ENCODE data around the gene KCNJ10. TPM values are rescaled to one million over a fixed set of nuclear protein-coding genes. Genes with fewer than 3 reads are reported as not detected.

KCNJ10 gene
- total RNA-seq (not detected), polyA plus RNA-seq (under 1 TPM in 1 of 2 donors, not detected in 1; 0.08 TPM)

GRCh38 chr1:160069460-160070231 lies at the start of gene KCNJ10:
Gene KCNJ10 (minus strand): TSS chr1:160070160. CDS start chr1:160042532, 27,628 bp downstream.
- Mint-ChIP-seq H3K36me3 (peaks cover 0 to 6% of the 10 kb centered on the region in 2 donors), H3K4me1 (peaks cover 6 to 12% (median 9%) of the 10 kb centered on the region in 4 donors)
- intact Hi-C loops (cut with micrococcal nuclease) = no loop called here

DNA sequence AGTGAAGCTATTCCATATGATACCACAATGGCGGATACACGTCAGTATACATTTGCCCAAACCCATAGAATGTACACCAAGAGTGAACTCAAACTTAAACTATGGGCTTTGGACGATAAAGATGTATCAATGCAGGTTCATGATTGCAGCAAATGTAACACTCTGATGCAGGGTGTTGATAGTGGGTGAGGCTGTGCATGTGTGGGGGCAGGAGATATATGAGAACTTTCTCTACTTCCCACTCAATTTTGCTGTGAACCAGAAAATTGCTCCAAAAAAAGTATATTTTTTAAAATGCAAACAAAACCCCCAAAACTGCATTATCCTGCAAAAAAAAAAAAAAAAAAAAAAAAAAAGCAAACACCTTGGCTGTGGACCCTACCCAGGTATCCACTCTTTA lies 49.0 kb upstream of the KCNJ10 start:
- Histone ChIP-seq H3K4me1 (ENCODE audit: insufficient read depth, low read length) (no peaks in the 10 kb centered on the region), H3K27me3 (ENCODE audit: insufficient read depth, low read length) (no peaks in the 10 kb centered on the region), H3K27ac (ENCODE audit: low read depth, low read length) (no peak overlapping the region), H3K36me3 (ENCODE audit: insufficient read depth, low read length) (no peaks in the 10 kb centered on the region), H3K9me3 (ENCODE audit: control insufficient read depth in 1 of 2, low read length in 2 of 2) (no peaks in the 10 kb centered on the region), H3K4me3 (ENCODE audit: low read length in 2 of 2) (no peak overlapping the region)
- CTCF ChIA-PET (ENCODE audit: partially characterized antibody) = interaction anchor here (1.3 kb wide), 1 partner anchor 173 kb away, joined by 3 read pairs; no protein-coding TSS in a partner anchor
- no peaks in the 10 kb centered on the region for H3K9me3 Mint-ChIP-seq
- H3K4me1 Mint-ChIP-seq = no peaks in the 10 kb centered on the region
- H3K36me3 Mint-ChIP-seq = no peaks in the 10 kb centered on the region
- POLR2A ChIA-PET (ENCODE audit: partially characterized antibody) = no interaction called here
- DNase-seq = no peak
- H3K27ac Mint-ChIP-seq = peak overlapping the region in 1 of 7 donors; percentile 7
- intact Hi-C loops (cut with micrococcal nuclease) = no loop called here
- H3K27me3 Mint-ChIP-seq = peaks cover 4 to 27% of the 10 kb centered on the region in 2 donors
- H3K4me3 Mint-ChIP-seq = no peak overlapping the region

More at GRCh38 chr1:160069460-160070231, at the start of gene KCNJ10:
- POLR2A ChIA-PET (ENCODE audit: partially characterized antibody) = no interaction called here
- Mint-ChIP-seq H3K9me3 (peaks cover 0 to 2% (median 0%) of the 10 kb centered on the region in 8 donors), H3K4me3 (peak within 1 kb of the TSS; percentile 85 to 97 (median 92)), H3K27me3 (peaks cover 25 to 44% of the 10 kb centered on the region in 2 donors), H3K27ac (peak within 1 kb of the TSS in 5 of 7 donors; percentile 53 to 86 (median 60))
- no peaks in the 10 kb centered on the region for H3K9me3 ChIP-seq (ENCODE audit: control insufficient read depth in 1 of 2, low read length in 2 of 2)
- peaks cover 15% of the 10 kb centered on the region for H3K4me1 ChIP-seq (ENCODE audit: insufficient read depth, low read length)
- no peak for DNase-seq
- H3K4me3 ChIP-seq (ENCODE audit: low read length in 2 of 2) = peak within 1 kb of the TSS in 1 of 2 donors; percentile 60
- H3K36me3 ChIP-seq (ENCODE audit: insufficient read depth, low read length) = no peaks in the 10 kb centered on the region
- CTCF ChIA-PET (ENCODE audit: partially characterized antibody) = interaction anchor here (0.9 to 3.7 kb wide), 3 partner anchors 9 to 24 kb away, joined by 3 to 18 read pairs (median 8); partner anchors contain the start of gene KCNJ9
- H3K27ac ChIP-seq (ENCODE audit: low read depth, low read length) = no peak within 1 kb of the TSS
- H3K27me3 ChIP-seq (ENCODE audit: insufficient read depth, low read length) = peaks cover 20% of the 10 kb centered on the region

GRCh38 chr1:160117709-160118183 lies 47.8 kb upstream of the KCNJ10 start:
- no peaks in the 10 kb centered on the region for H3K4me1 Mint-ChIP-seq
- POLR2A ChIA-PET (ENCODE audit: partially characterized antibody) = no interaction called here
- no peak for DNase-seq

DNA sequence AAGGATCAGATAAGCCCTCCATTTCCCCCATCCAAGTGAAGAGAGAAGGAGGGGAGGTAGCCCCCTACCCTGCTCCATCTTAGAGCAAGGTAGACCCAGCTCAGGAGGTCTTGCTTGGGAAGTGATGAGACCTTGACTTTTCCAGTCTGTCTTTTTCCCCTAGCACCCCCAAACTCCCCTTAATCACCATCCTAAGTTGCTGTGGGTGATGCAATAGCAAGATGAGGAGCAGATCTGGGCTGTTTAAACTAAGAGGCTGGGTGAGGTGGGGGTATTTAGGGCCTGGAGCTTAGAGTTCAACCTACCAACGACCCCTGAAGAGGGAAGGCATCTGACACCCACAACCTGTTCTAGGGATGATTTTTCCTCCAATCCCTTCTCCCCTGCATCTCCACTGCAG lies 47.3 kb upstream of the KCNJ10 start:
- no peak overlapping the region for H3K27ac Mint-ChIP-seq
- peaks cover 4 to 34% of the 10 kb centered on the region in 2 donors for H3K27me3 Mint-ChIP-seq
- Histone ChIP-seq H3K36me3 (ENCODE audit: insufficient read depth, low read length) (no peaks in the 10 kb centered on the region), H3K27me3 (ENCODE audit: insufficient read depth, low read length) (no peaks in the 10 kb centered on the region), H3K9me3 (ENCODE audit: control insufficient read depth in 1 of 2, low read length in 2 of 2) (no peaks in the 10 kb centered on the region), H3K27ac (ENCODE audit: low read depth, low read length) (no peak overlapping the region), H3K4me3 (ENCODE audit: low read length in 2 of 2) (no peak overlapping the region), H3K4me1 (ENCODE audit: insufficient read depth, low read length) (no peaks in the 10 kb centered on the region)
- ChIA-PET POLR2A (ENCODE audit: partially characterized antibody) (no interaction called here), CTCF (ENCODE audit: partially characterized antibody) (interaction anchor here (0.8 kb wide), 1 partner anchor 71 kb away, joined by 4 read pairs; no protein-coding TSS in a partner anchor)
- no peak for DNase-seq
- H3K4me1 Mint-ChIP-seq = no peaks in the 10 kb centered on the region
- H3K36me3 Mint-ChIP-seq = no peaks in the 10 kb centered on the region
- intact Hi-C loops (cut with micrococcal nuclease) = no loop called here
- H3K4me3 Mint-ChIP-seq = no peak overlapping the region
- H3K9me3 Mint-ChIP-seq = no peaks in the 10 kb centered on the region

More at GRCh38 chr1:160117709-160118183, 47.8 kb upstream of the KCNJ10 start:
- Histone ChIP-seq H3K36me3 (ENCODE audit: insufficient read depth, low read length) (no peaks in the 10 kb centered on the region), H3K9me3 (ENCODE audit: control insufficient read depth in 1 of 2, low read length in 2 of 2) (no peaks in the 10 kb centered on the region), H3K27ac (ENCODE audit: low read depth, low read length) (no peak overlapping the region), H3K27me3 (ENCODE audit: insufficient read depth, low read length) (no peaks in the 10 kb centered on the region), H3K4me1 (ENCODE audit: insufficient read depth, low read length) (no peaks in the 10 kb centered on the region), H3K4me3 (ENCODE audit: low read length in 2 of 2) (no peak overlapping the region)
- Mint-ChIP-seq H3K27ac (no peak overlapping the region), H3K36me3 (no peaks in the 10 kb centered on the region), H3K4me3 (no peak overlapping the region), H3K9me3 (no peaks in the 10 kb centered on the region), H3K27me3 (peaks cover 4 to 29% of the 10 kb centered on the region in 2 donors)
- intact Hi-C loops (cut with micrococcal nuclease) = no loop called here
- CTCF ChIA-PET (ENCODE audit: partially characterized antibody) = interaction anchor here (0.8 to 1.3 kb wide), 2 partner anchors 72 to 174 kb away, joined by 3 to 4 read pairs; no protein-coding TSS in a partner anchor

GRCh38 chr1:160116283-160117147 lies 46.6 kb upstream of the KCNJ10 start:
- ChIA-PET CTCF (ENCODE audit: partially characterized antibody) (no interaction called here), POLR2A (ENCODE audit: partially characterized antibody) (no interaction called here)
- intact Hi-C loops (cut with micrococcal nuclease) = no loop called here
- Histone ChIP-seq H3K4me3 (ENCODE audit: low read length in 2 of 2) (no peak overlapping the region), H3K4me1 (ENCODE audit: insufficient read depth, low read length) (no peaks in the 10 kb centered on the region), H3K9me3 (ENCODE audit: control insufficient read depth in 1 of 2, low read length in 2 of 2) (no peaks in the 10 kb centered on the region), H3K27ac (ENCODE audit: low read depth, low read length) (no peak overlapping the region), H3K36me3 (ENCODE audit: insufficient read depth, low read length) (no peaks in the 10 kb centered on the region), H3K27me3 (ENCODE audit: insufficient read depth, low read length) (no peaks in the 10 kb centered on the region)
- no peaks in the 10 kb centered on the region for H3K4me1 Mint-ChIP-seq
- H3K9me3 Mint-ChIP-seq = no peaks in the 10 kb centered on the region
- H3K27me3 Mint-ChIP-seq = peaks cover 4 to 34% of the 10 kb centered on the region in 2 donors
- no peak for DNase-seq
- H3K36me3 Mint-ChIP-seq = no peaks in the 10 kb centered on the region
- H3K27ac Mint-ChIP-seq = peak overlapping the region in 2 of 7 donors; percentile 19 to 51
- H3K4me3 Mint-ChIP-seq = no peak overlapping the region

DNA sequence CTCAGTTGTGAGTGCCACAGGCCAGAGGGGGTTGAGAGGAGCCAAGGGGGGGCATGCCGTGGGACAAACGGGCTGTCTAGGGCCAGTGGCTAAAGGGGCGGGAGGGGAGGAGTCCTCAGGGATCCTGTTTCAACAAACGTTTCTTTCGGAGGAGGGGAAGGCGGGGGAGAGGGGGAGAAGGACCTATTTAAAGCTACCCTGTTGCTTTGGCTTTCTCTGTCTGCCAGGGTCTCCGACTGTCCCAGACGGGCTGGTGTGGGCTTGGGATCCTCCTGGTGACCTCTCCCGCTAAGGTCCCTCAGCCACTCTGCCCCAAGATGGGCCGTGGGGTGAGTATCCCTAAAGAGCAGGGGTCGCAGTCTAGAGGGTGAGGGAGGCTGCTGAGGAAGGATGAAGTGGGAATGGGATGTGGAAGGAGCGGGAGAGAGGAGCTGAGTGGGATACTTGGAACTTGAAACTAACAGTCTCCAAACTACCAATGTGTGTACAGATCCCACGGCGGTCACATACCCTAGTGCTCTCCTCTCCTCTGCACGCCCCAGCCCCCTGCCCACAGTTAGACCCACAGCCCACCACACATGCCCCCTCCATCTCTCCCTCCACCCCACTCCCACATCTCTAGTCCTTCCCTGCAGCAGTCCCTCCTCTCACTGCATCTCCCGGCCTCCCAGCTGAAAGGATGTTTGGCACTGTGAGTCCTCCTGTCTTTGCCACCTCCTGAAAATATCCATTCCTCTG lies 45.8 kb upstream of the KCNJ10 start, which contains the start of gene ATP1A2:
Gene ATP1A2 (plus strand): TSS at position 215 of the 738 bp plus-strand sequence. CDS start 103 bp downstream, at position 318.
- ChIA-PET POLR2A (ENCODE audit: partially characterized antibody) (no interaction called here), CTCF (ENCODE audit: partially characterized antibody) (no interaction called here)
- intact Hi-C loops (cut with micrococcal nuclease) = no loop called here

More for the DNA sequence above, 45.8 kb upstream of the KCNJ10 start, which contains the start of gene ATP1A2:
- Histone ChIP-seq H3K27me3 (ENCODE audit: insufficient read depth, low read length) (no peaks in the 10 kb centered on the region), H3K4me1 (ENCODE audit: insufficient read depth, low read length) (no peaks in the 10 kb centered on the region), H3K36me3 (ENCODE audit: insufficient read depth, low read length) (no peaks in the 10 kb centered on the region), H3K4me3 (ENCODE audit: low read length in 2 of 2) (no peak within 1 kb of the TSS), H3K9me3 (ENCODE audit: control insufficient read depth in 1 of 2, low read length in 2 of 2) (no peaks in the 10 kb centered on the region), H3K27ac (ENCODE audit: low read depth, low read length) (no peak within 1 kb of the TSS)
- H3K27ac Mint-ChIP-seq = no peak within 1 kb of the TSS
- no peaks in the 10 kb centered on the region for H3K36me3 Mint-ChIP-seq
- no peaks in the 10 kb centered on the region for H3K9me3 Mint-ChIP-seq
- H3K27me3 Mint-ChIP-seq = peaks cover 4 to 34% of the 10 kb centered on the region in 2 donors
- no peak for DNase-seq
- H3K4me1 Mint-ChIP-seq = no peaks in the 10 kb centered on the region
- H3K4me3 Mint-ChIP-seq = no peak within 1 kb of the TSS

Measured in CD4-positive, alpha-beta memory T cell (primary cell).